ENCODE measurements around the gene LRRC26. TPM values are rescaled to one million over a fixed set of nuclear protein-coding genes. Genes with fewer than 3 reads are reported as not detected.

The LRRC26 gene
- total RNA-seq, 1 donor from 2014 or later = not detected

GRCh38 chr9:137186385-137186784 lies 16.5 kb upstream of the LRRC26 start:
- intact Hi-C loops (cut with micrococcal nuclease) = no loop called here

- intact Hi-C loops (cut with micrococcal nuclease) = no loop called here
Measured at GRCh38 chr9:137185921-137186320, 16.1 kb upstream of the LRRC26 start.

- intact Hi-C loops (cut with micrococcal nuclease) = no loop called here
Measured at GRCh38 chr9:137184881-137185660, 15.2 kb upstream of the LRRC26 start.

GRCh38 chr9:137183980-137184595 lies 14.2 kb upstream of the LRRC26 start:
- intact Hi-C loops (cut with micrococcal nuclease) = no loop called here

- intact Hi-C loops (cut with micrococcal nuclease) = no loop called here
Measured at GRCh38 chr9:137182836-137183235, 13.0 kb upstream of the LRRC26 start.

- intact Hi-C loops (cut with micrococcal nuclease) = no loop called here
Measured at GRCh38 chr9:137181680-137182079, 11.8 kb upstream of the LRRC26 start.

GRCh38 chr9:137180491-137180890 lies 10.6 kb upstream of the LRRC26 start:
- intact Hi-C loops (cut with micrococcal nuclease) = no loop called here

- intact Hi-C loops (cut with micrococcal nuclease) = no loop called here
Measured at GRCh38 chr9:137179761-137180160, 9.9 kb upstream of the LRRC26 start.

GRCh38 chr9:137178939-137179630 lies 9.2 kb upstream of the LRRC26 start:
- intact Hi-C loops (cut with micrococcal nuclease) = no loop called here

GRCh38 chr9:137178201-137178938 lies 8.5 kb upstream of the LRRC26 start:
- intact Hi-C loops (cut with micrococcal nuclease) = no loop called here

- intact Hi-C loops (cut with micrococcal nuclease) = no loop called here
Measured at GRCh38 chr9:137176302-137177182, 6.7 kb upstream of the LRRC26 start.

GRCh38 chr9:137175345-137175961 lies 5.6 kb upstream of the LRRC26 start:
- intact Hi-C loops (cut with micrococcal nuclease) = no loop called here

GRCh38 chr9:137174722-137175293 lies 5.0 kb upstream of the LRRC26 start:
- intact Hi-C loops (cut with micrococcal nuclease) = no loop called here

GRCh38 chr9:137173796-137174664 lies 4.2 kb upstream of the LRRC26 start:
- intact Hi-C loops (cut with micrococcal nuclease) = no loop called here

- intact Hi-C loops (cut with micrococcal nuclease) = no loop called here
Measured at GRCh38 chr9:137172901-137173795, 3.3 kb upstream of the LRRC26 start.

GRCh38 chr9:137171149-137171900 lies 1.5 kb upstream of the LRRC26 start:
- intact Hi-C loops (cut with micrococcal nuclease) = no loop called here

GRCh38 chr9:137170486-137171148 lies 766 bp upstream of the LRRC26 start:
- intact Hi-C loops (cut with micrococcal nuclease) = no loop called here
